K562 (cell line): ENCODE results near the gene RAB24. TPM values are rescaled to one million over a fixed set of nuclear protein-coding genes. Genes with fewer than 3 reads are reported as not detected.
A peak's percentile ranks its signal among the peaks of the same experiment; 100 is the strongest.

Experiments used
- DIDO1 ChIP-seq: fragments of 450-650 bp; IDR thresholded peaks from 2 replicates; pipeline ENCODE4 v1.6.1; 2016; ENCODE audit warnings: low read depth, missing biosample characterization, missing genetic modification characterization
- DLX4 ChIP-seq: fragments of 250-450 bp; sonication (Bioruptor Pico); IDR thresholded peaks from 2 replicates; pipeline ENCODE4 v1.6.1; 2021; ENCODE audit warnings: mild to moderate bottlenecking
- FOXJ2 ChIP-seq: fragments of 200-800 bp; sonication (Bioruptor generic); IDR thresholded peaks from 2 replicates; pipeline ENCODE4 v1.6.1; 2016; ENCODE audit warnings: missing genetic modification characterization, missing compliant biosample characterization
- FOXO4 ChIP-seq: fragments of 450-650 bp; formaldehyde crosslinking; IDR thresholded peaks from 2 replicates; pipeline ENCODE4 v1.4.0; 2020; ENCODE audit warnings: mild to moderate bottlenecking, moderate library complexity
- HNRNPK ChIP-seq: fragments of 200-400 bp; formaldehyde crosslinking; IDR thresholded peaks from one replicate; pipeline ENCODE4 v1.6.1; 2018; ENCODE audit warnings: mild to moderate bottlenecking, low read depth, low read length; ENCODE audit not compliant: poor library complexity, severe bottlenecking
- KLF13 ChIP-seq: fragments of 450-650 bp; IDR thresholded peaks from 2 replicates; pipeline ENCODE4 v1.6.1; 2016; ENCODE audit warnings: missing genetic modification characterization, low read depth, mild to moderate bottlenecking, missing compliant biosample characterization, moderate library complexity, borderline replicate concordance
- NR2C1 ChIP-seq, 2 experiments: fragments of 450-650 bp; IDR thresholded peaks; 2 replicates each; pipeline ENCODE4 v1.6.1; 2017; ENCODE audit warnings: mild to moderate bottlenecking in 2 of 2, antibody characterized with exemption in 1 of 2, inconsistent platforms in 1 of 2, missing compliant biosample characterization in 1 of 2, missing genetic modification characterization in 1 of 2
- SMAD1 ChIP-seq: fragments of 150-350 bp; IDR thresholded peaks from 2 replicates; pipeline ENCODE4 v1.6.1; 2014; ENCODE audit warnings: low read length, low read depth; ENCODE audit not compliant: partially characterized antibody
- TFAM ChIP-seq: fragments of 250-450 bp; sonication (Bioruptor Pico); conservative IDR thresholded peaks from 2 replicates; pipeline ENCODE4 v1.5.0; 2021; ENCODE audit warnings: mild to moderate bottlenecking, moderate library complexity
- YY1 ChIP-seq, 3 experiments: IDR thresholded peaks; 2 replicates each; pipeline ENCODE4 v1.6.1; 2011; ENCODE audit warnings: low read length in 2 of 3, mild to moderate bottlenecking in 2 of 3, moderate library complexity in 2 of 3, borderline replicate concordance in 1 of 3, control low read depth in 1 of 3, low read depth in 1 of 3; ENCODE audit not compliant: insufficient read depth in 3 of 3, insufficient replicate concordance in 2 of 3, control insufficient read depth in 1 of 3, insufficient read length in 1 of 3; ENCODE audit errors: extremely low read depth in 1 of 3
- ZBTB33 ChIP-seq: sonication (generic); formaldehyde crosslinking; IDR thresholded peaks from 2 replicates; pipeline ENCODE4 v1.8.1; 2023; ENCODE audit warnings: mild to moderate bottlenecking, missing genetic modification reagents
- ZBTB5 ChIP-seq: fragments of 450-650 bp; IDR thresholded peaks from 2 replicates; pipeline ENCODE4 v1.6.1; 2017; ENCODE audit warnings: antibody characterized with exemption
- ZBTB9 ChIP-seq: fragments of 450-650 bp; formaldehyde crosslinking; IDR thresholded peaks from 2 replicates; pipeline ENCODE4 v1.4.0; 2020; ENCODE audit warnings: mild to moderate bottlenecking, moderate library complexity
- ZNF146 ChIP-seq: IDR thresholded peaks from one replicate; pipeline ENCODE4 v1.6.1; 2018; ENCODE audit warnings: missing compliant biosample characterization; ENCODE audit not compliant: unreplicated experiment
- ZNF175 ChIP-seq: fragments of 200-800 bp; sonication (Bioruptor generic); IDR thresholded peaks from 2 replicates; pipeline ENCODE4 v1.6.1; 2016; ENCODE audit warnings: low read depth, mild to moderate bottlenecking, missing genetic modification characterization, missing compliant biosample characterization
- ZNF324 ChIP-seq: fragments of 250-450 bp; sonication (Bioruptor Pico); IDR thresholded peaks from 2 replicates; pipeline ENCODE4 v1.4.0; 2020; ENCODE audit warnings: mild to moderate bottlenecking
- ZNF431 ChIP-seq: sonication (generic); formaldehyde crosslinking; IDR thresholded peaks from 2 replicates; pipeline ENCODE4 v1.8.0; 2022; ENCODE audit warnings: mild to moderate bottlenecking, missing genetic modification reagents
- ZSCAN29 ChIP-seq: fragments of 450-650 bp; IDR thresholded peaks from 2 replicates; pipeline ENCODE4 v1.6.1; 2017
- polyA plus RNA-seq, 8 experiments: library from polyadenylated mRNA; depleted of rRNA in 4 of 8; stranded (reverse) in 5 of 8; unstranded in 3 of 8; fragments of >200 nt; fragmentation: Nextera tagmentation in 2 of 8; fragmentation: Illumina TruSeq in 1 of 8; extraction: Ambion mirVana in 2 of 8; extraction: Trizol in 1 of 8; gene quantifications; 2 replicates each; pipeline versions ENCODE4 v1.2.1 to v1.2.3, GENCODE V29; 2011 to 2014; ENCODE audit warnings: inconsistent platforms in 1 of 8, missing spikeins in 1 of 8
- total RNA-seq, 7 experiments: library from RNA; depleted of rRNA in 6 of 7; stranded (reverse); fragments of >200 nt in 6 of 7; fragmentation: Illumina TruSeq in 2 of 7; extraction: Trizol in 2 of 7; gene quantifications; 2 replicates each; pipeline versions ENCODE4 v1.2.1 to v1.2.3, GENCODE V29; 2011 to 2021; ENCODE audit warnings: low replicate concordance in 1 of 7

RAB24 gene
- total and polyA plus RNA-seq, 9 of the 15 experiments (the other 6 are each of a cell fraction or from before 2014, with no cell fraction given): 13.9 to 107 (median 34.8) TPM

- TF ChIP-seq YY1 (IDR thresholded peaks at IDR 0.05; ENCODE audit: borderline replicate concordance in 1 of 3, control insufficient read depth in 1 of 3, extremely low read depth in 1 of 3, insufficient read depth in 3 of 3, insufficient read length in 1 of 3, insufficient replicate concordance in 2 of 3, low read depth in 1 of 3, low read length in 2 of 3): peak; percentile 76 to 94 (median 90)
- no peak for TF ChIP-seq ZNF431 (CRISPR knock-in tag)
- peak; percentile 92 for TF ChIP-seq DIDO1 (tag)
- no peak for TF ChIP-seq HNRNPK
- TF ChIP-seq ZSCAN29: 0 out of 2 replicates have a peak, but pooled peaks have one; percentile 21
- TF ChIP-seq FOXO4 (CRISPR knock-in tag): no peak
- TF ChIP-seq ZNF324 (CRISPR knock-in tag): no peak
- no peak for TF ChIP-seq TFAM (CRISPR knock-in tag)
- no peak for TF ChIP-seq DLX4 (CRISPR knock-in tag)
- TF ChIP-seq ZNF175 (CRISPR knock-in tag): no peak
- no peak for TF ChIP-seq FOXJ2 (tag)
- no peak for TF ChIP-seq ZNF146 (CRISPR knock-in tag)
- TF ChIP-seq ZBTB9: 0 out of 2 replicates have a peak, but pooled peaks have one; percentile 41
- TF ChIP-seq ZBTB5: no peak
- TF ChIP-seq ZBTB33: peak; percentile 98
- TF ChIP-seq NR2C1 (IDR thresholded peaks at IDR 0.05): peak; percentile 78
- TF ChIP-seq NR2C1 (tag; IDR thresholded peaks at IDR 0.05): peak; percentile 56
- TF ChIP-seq SMAD1: no peak
- peak; percentile 23; the same call in 1 of the 2 replicates for TF ChIP-seq KLF13
These were observed 48.1 kb upstream of the RAB24 start, which contains the start of gene LMAN2 (continued) for GRCh38 chr5:177351392-177352329.
